Glomerular visceral epithelial cell (primary cell): ENCODE results near the gene ZMYND8.
"Not testable (repeated sequence)": the region's sequence is repeated elsewhere in the genome, so short reads cannot be mapped to it uniquely, and the experiment has no call there.

ENCODE experiments used
- DNase-seq: peaks from one replicate; pipeline ENCODE4 v3.0.0-alpha.2; 2016; ENCODE audit errors: extremely low spot score

Gene ZMYND8

GRCh38 chr20:47204008-47204849 lies 152.3 kb downstream of the ZMYND8 start:
- DNase-seq: no peak

- DNase-seq: no peak
Observed at GRCh38 chr20:47202733-47203667, 153.5 kb downstream of the ZMYND8 start.

- peak; percentile 22 for DNase-seq
Observed at GRCh38 chr20:47201074-47201730, 155.3 kb downstream of the ZMYND8 start.

GRCh38 chr20:47198996-47199552 lies 157.4 kb downstream of the ZMYND8 start:
- no peak for DNase-seq

- peak; percentile 18 for DNase-seq
Observed at GRCh38 chr20:47198254-47198671, 158.2 kb downstream of the ZMYND8 start.

- DNase-seq: peak; percentile 80
Observed at GRCh38 chr20:47196091-47197081, 160.1 kb downstream of the ZMYND8 start.

- no peak for DNase-seq
Observed at GRCh38 chr20:47195573-47195972, 160.9 kb downstream of the ZMYND8 start.

GRCh38 chr20:47191956-47192355 lies 164.5 kb downstream of the ZMYND8 start:
- DNase-seq: no peak

GRCh38 chr20:47191074-47191673 lies 165.3 kb downstream of the ZMYND8 start:
- DNase-seq: peak; percentile 43

GRCh38 chr20:47189060-47189459 lies 167.4 kb downstream of the ZMYND8 start:
- DNase-seq: no peak

GRCh38 chr20:47188540-47188939 lies 168.0 kb downstream of the ZMYND8 start:
- DNase-seq: no peak

- no peak for DNase-seq
Observed at GRCh38 chr20:47187450-47188195, 168.9 kb downstream of the ZMYND8 start.

- DNase-seq: no peak
Observed at GRCh38 chr20:47183367-47183766, 173.1 kb downstream of the ZMYND8 start.

GRCh38 chr20:47181056-47181862 lies 175.2 kb downstream of the ZMYND8 start:
- peak; percentile 68 for DNase-seq

GRCh38 chr20:47179267-47179666 lies 177.2 kb downstream of the ZMYND8 start:
- no peak for DNase-seq

- DNase-seq: no peak
Observed at GRCh38 chr20:47178851-47179250, 177.6 kb downstream of the ZMYND8 start.

GRCh38 chr20:47178277-47178676 lies 178.2 kb downstream of the ZMYND8 start:
- DNase-seq: no peak

- not testable (repeated sequence) for DNase-seq
Observed at GRCh38 chr20:47176217-47176616, 180.3 kb downstream of the ZMYND8 start.
